GM19372 (cell line): ENCODE measurements around the gene GET3.
"Not testable (repeated sequence)": the region's sequence is repeated elsewhere in the genome, so short reads cannot be mapped to it uniquely, and the experiment has no call there.

ENCODE experiments used
- ATAC-seq: cut with Tn5 transposase; IDR thresholded peaks from one replicate; pipeline ENCODE4 v1.9.1; 2021; ENCODE audit warnings: mild to moderate bottlenecking, low read depth, moderate library complexity; ENCODE audit not compliant: unreplicated experiment

GET3 gene

DNA sequence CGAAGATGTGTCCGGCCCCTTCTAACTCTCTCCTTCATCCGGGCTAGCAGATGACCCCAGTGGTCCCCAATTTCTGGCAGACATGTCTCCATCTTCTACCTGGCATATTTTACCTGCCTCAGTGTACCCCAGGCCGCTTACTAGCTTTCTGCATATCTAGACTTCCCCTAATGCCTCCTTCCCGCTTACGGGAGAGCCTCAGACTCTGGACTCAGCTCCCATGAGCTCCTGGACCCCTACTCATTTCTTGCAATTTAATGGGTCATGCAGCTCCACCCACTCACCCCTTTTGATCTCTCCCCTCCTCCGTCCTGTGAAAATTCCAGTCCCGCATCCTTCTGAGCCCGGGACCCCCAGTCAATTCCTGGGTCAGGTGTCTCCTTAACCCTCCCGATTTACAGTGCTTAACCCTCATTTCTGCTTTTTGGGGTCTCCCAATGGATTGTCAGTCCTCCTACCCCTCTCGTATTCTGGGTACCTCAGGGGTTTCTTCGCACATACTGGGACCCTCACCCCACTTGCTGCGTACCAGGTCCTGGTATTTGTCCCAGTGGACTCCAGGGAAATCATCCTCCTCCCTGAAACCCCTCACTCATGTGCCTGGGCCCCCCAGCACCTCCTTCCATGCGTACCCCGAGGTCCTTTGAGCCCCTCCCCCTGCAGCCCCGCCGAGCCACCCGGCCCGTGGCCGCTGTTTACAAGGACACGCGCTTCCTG is 53.5 kb downstream of the GET3 start:
- no peak for ATAC-seq

DNA sequence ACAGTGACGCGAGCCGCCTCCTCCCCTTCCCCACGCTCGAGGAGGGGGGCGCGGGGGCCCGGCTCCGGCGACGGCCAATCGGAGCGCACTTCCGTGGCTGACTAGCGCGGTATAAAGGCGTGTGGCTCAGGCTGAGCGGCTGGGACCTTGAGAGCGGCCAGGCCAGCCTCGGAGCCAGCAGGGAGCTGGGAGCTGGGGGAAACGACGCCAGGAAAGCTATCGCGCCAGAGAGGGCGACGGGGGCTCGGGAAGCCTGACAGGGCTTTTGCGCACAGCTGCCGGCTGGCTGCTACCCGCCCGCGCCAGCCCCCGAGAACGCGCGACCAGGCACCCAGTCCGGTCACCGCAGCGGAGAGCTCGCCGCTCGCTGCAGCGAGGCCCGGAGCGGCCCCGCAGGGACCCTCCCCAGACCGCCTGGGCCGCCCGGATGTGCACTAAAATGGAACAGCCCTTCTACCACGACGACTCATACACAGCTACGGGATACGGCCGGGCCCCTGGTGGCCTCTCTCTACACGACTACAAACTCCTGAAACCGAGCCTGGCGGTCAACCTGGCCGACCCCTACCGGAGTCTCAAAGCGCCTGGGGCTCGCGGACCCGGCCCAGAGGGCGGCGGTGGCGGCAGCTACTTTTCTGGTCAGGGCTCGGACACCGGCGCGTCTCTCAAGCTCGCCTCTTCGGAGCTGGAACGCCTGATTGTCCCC is 54.2 kb downstream of the GET3 start, which contains the start of gene JUNB:
JUNB (plus strand) TSS at position 142 of the 706 bp plus-strand sequence; CDS start at position 428, 286 bp downstream.
- peak; percentile 25 for ATAC-seq

DNA sequence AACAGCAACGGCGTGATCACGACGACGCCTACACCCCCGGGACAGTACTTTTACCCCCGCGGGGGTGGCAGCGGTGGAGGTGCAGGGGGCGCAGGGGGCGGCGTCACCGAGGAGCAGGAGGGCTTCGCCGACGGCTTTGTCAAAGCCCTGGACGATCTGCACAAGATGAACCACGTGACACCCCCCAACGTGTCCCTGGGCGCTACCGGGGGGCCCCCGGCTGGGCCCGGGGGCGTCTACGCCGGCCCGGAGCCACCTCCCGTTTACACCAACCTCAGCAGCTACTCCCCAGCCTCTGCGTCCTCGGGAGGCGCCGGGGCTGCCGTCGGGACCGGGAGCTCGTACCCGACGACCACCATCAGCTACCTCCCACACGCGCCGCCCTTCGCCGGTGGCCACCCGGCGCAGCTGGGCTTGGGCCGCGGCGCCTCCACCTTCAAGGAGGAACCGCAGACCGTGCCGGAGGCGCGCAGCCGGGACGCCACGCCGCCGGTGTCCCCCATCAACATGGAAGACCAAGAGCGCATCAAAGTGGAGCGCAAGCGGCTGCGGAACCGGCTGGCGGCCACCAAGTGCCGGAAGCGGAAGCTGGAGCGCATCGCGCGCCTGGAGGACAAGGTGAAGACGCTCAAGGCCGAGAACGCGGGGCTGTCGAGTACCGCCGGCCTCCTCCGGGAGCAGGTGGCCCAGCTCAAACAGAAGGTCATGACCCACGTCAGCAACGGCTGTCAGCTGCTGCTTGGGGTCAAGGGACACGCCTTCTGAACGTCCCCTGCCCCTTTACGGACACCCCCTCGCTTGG is 55.0 kb downstream of the GET3 start:
- ATAC-seq: no peak

DNA sequence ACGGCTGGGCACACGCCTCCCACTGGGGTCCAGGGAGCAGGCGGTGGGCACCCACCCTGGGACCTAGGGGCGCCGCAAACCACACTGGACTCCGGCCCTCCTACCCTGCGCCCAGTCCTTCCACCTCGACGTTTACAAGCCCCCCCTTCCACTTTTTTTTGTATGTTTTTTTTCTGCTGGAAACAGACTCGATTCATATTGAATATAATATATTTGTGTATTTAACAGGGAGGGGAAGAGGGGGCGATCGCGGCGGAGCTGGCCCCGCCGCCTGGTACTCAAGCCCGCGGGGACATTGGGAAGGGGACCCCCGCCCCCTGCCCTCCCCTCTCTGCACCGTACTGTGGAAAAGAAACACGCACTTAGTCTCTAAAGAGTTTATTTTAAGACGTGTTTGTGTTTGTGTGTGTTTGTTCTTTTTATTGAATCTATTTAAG is 55.6 kb downstream of the GET3 start:
- no peak for ATAC-seq

DNA sequence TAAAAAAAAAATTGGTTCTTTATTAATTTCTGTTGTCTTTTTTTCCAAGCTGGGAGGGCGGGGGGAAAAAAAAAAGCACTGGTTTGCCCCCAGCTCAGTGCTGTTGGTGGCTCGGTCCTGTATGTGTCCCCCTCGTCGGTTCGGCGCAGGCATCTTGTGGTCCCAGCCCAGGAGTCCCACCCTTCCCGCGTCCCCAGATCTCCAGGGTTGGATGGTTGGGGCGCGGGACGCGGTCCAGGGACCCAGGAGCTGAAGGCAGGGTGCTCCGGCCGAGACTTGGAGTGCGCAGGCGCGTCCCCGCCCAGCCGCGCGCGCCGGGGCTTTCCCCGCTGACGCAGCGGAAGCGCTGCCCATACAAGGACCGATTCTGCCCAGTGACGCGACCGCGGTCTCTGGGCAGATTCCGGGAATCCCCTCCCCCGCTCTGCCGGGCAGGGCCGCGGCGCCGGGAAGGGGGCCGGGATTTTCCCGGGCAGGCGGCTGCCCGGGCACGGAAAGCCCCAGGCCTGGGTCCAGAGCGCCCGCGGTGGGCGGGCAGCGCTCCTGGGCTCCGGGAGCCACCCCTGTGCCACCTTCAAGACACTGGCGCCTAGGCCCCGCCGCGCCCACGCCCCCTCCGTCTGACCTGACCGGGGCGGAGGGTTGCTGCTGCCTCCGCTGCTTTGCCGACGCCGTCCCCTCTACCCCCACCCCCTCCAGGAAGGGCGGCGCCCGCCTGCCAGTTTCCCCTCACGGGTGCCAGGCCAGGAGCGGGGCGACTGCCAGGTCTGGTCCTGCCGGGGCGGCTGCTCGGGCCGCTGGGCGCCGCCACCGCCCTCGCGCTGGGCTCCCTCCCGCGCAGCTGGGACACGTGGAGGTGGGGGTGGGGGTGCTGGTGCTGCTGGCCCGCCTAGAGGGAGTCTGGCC is 56.2 kb downstream of the GET3 start:
- ATAC-seq: peak; percentile 37

DNA sequence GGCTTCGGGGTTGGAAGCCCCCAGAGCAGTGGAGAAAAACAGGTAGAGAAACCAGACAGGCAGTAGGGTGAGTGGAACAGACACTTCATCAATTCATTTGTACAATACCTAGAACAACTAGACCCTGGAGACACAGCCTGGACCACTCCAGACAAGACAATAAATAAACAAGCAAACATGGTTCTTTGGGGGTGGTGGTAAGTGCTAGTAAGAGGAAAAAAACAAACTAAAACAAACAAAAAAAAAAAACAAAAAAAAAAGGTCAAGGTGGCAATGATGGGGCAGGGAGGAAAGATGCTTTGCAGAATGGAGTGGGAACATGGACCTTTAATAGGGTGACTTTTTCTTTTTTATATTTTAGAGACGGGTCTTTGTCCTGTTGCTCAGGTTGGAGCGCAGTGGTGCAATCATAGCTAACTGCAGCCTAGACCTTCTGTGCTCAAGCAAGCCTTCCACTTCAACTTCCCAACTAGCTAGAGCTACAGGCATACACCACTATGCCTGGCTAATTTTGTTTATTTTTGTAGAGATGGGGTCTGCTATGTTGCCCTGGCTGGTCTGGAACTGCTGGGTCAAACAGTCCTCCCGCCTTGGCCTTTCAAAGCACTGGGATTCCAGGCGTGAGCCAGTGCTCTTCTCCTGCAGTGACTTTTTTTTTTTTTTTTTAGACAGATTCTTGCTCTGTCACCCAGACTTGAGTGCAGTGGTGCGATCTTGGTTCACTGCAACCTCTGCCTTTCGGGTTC is 57.1 kb downstream of the GET3 start:
- no peak for ATAC-seq

DNA sequence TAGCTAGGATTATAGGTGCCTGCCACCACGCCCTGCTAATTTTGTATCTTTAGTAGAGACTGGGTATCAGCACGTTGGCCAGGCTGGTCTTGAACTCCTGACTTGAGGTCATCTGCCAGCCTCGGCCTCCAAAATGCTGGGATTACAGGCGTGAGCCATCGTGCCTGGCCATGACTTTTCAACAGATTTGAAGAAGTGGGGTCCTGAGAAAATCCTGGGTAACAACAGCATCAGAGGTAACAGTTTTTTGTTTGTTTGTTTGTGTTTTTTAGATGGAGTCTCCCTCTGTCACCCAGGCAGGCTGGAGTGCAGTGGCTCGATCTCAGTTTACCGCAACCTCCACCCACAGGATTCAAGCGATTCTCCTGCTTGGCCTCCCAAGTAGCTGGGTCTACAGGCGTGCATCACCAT is 57.7 kb downstream of the GET3 start:
- no peak for ATAC-seq

DNA sequence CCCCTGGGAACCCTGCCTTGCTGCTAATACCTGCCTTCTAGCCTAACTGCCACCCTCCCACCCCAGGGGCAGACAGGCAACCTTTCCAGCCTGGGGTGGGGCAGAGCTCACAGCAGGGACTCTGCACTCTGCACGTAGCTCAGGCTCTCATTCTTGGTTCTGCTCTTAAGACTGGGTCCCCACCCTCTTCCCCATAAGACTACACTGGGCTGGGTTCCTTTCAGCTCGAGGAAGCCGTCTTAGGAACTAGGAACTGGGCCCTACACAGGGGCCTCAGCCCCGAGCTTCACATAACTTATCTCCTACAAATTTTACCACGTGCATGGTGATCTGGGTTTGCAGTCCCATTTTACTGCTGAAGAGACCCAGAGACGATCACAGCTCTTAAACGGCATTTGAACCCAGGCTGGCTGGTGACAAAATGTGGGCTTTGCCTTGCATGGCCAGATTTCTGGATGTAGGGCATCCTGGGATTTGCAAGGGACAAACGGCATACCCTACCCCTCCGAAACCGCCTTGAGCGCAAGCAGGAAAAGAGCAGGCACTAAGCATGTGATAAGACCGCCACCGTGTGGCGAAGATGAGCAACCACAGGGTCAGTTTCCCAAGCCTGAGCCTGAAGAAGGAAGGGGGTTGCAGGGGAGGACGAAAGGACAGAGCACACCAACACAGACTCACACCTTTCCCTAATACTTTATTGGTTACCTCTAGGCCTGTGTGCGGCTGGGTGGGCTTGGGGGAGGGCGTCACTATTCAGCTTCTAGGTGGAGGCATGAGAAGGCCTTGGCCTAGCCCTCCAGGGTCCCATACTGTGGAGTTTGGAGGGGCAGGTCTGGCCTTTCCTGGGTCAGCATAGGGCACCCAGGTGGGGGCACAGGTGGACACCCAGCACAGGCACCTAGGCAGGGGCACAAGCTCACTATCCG is 59.1 kb downstream of the GET3 start:
- no peak for ATAC-seq

DNA sequence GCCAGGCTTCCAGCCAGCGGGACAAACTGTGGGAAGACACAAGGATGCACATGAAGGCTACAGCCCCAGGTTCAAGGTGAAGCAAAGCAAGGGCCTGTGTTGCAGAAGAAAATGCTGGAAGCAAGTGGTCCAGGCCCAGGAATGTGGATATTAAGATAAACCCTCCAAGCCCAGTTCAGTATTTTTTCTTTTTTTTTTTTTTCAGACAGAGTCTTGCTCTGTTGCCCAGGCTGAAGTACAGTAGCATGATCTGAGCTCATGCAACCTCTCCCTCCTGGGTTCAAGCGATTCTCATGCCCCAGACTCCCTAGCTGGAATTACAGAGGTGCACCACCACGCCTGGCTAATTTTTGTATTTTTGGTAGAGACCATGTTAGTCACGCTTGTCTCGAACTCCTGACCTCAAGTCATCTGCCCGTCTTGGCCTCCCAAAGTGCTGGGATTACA is 59.9 kb downstream of the GET3 start:
- ATAC-seq: no peak

DNA sequence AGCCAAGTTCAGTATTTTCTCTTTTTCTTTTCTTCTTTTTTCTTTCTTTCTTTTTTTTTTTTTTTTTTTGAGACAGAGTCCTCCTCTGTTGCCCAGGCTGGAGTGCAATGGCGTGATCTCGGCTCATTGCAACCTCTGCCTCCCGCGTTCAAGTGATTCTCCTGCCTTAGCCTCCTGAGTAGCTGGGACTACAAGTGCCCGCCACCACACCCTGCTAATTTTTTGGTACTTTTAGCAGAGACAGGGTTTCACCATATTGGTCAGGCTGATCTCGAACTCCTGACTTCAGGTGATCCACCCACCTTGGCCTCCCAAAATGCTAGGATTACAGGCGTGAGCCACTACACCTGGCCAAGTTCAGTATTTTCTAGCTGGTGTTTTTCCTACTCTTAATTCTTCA is 60.3 kb downstream of the GET3 start:
- not testable (repeated sequence) for ATAC-seq
